GM13977 (cell line): ENCODE results near the gene SH3PXD2B.
A peak's percentile ranks its signal among the peaks of the same experiment; 100 is the strongest.

ENCODE experiments used
- DNase-seq: peaks from one replicate; pipeline ENCODE4 v3.0.0; 2012; ENCODE audit warnings: low spot score
- CTCF ChIP-seq: IDR thresholded peaks from 2 replicates; pipeline ENCODE4 v1.5.1; 2012; ENCODE audit warnings: mild to moderate bottlenecking, control low read depth; ENCODE audit not compliant: insufficient read depth; ENCODE audit errors: extremely low read depth, missing control alignments
- in situ Hi-C: fragments of 300-500 bp; cut with MboI; formaldehyde crosslinking; loops from one replicate; pipeline ENCODE4 v1.12.0; 2022; ENCODE audit warnings: low sequenced_read_pairs, low pct_unique_long_range_greater_than_20kb, mixed read lengths, inconsistent platforms; ENCODE audit not compliant: unreplicated experiment

Gene SH3PXD2B

GRCh38 chr5:172364773-172365172 lies 89.6 kb downstream of the SH3PXD2B start:
- no peak for DNase-seq
- no peak for TF ChIP-seq CTCF
- in situ Hi-C loops = no loop called here

- TF ChIP-seq CTCF = no peak
- in situ Hi-C loops = no loop called here
- peak; percentile 44 for DNase-seq
Measured at GRCh38 chr5:172362755-172363154, 91.6 kb downstream of the SH3PXD2B start.

- DNase-seq = no peak
- no peak for TF ChIP-seq CTCF
- in situ Hi-C loops = no loop called here
Measured at GRCh38 chr5:172361566-172362238, 92.6 kb downstream of the SH3PXD2B start.

GRCh38 chr5:172358345-172358744 lies 96.0 kb downstream of the SH3PXD2B start:
- no peak for DNase-seq
- in situ Hi-C loops = no loop called here
- TF ChIP-seq CTCF = no peak

- TF ChIP-seq CTCF = no peak
- DNase-seq = no peak
- in situ Hi-C loops = no loop called here
Measured at GRCh38 chr5:172356527-172356926, 97.8 kb downstream of the SH3PXD2B start.

- in situ Hi-C loops = no loop called here
- no peak for TF ChIP-seq CTCF
- no peak for DNase-seq
Measured at GRCh38 chr5:172356047-172356446, 98.3 kb downstream of the SH3PXD2B start.
